ENCODE results near the gene MST1R.
"Not testable (repeated sequence)": the region's sequence is repeated elsewhere in the genome, so short reads cannot be mapped to it uniquely, and the experiment has no call there.

MST1R gene

DNA sequence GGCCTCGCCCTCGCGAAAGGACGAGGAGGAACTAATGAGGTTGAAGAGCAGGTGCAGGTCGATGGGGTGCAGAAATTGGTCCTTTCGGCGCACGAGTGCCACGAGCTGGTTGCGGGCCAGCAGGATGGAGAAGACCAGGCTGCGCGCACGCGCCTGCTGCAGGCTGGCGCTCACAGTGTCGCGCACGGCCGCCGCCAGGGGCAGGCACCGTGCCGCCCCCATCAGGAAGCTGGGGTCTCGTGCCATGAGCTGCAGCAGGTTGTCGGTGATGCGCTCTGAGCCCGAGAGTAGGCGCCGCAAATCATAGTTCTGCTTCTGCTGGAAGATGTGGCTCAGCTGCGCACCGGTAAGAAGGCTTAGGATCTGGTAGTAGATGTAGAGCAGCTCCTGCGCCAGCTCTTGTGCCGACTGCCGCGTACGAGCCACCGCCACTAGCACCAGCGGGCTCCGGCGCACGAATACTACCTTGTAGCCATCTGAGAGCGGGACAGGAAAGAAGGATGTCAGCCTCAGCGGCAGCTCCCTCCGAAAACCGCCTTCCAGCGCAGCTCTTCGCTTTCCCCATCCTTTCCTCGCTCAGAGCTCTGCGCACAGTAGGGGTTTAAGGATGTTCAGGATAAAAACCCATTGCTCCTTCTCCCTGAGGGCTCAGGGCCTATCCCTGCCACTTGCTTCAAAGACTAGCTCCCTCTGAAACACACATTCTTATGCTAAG lies 6.9 kb upstream of the MST1R start:
- DNase-seq: no peak

DNA sequence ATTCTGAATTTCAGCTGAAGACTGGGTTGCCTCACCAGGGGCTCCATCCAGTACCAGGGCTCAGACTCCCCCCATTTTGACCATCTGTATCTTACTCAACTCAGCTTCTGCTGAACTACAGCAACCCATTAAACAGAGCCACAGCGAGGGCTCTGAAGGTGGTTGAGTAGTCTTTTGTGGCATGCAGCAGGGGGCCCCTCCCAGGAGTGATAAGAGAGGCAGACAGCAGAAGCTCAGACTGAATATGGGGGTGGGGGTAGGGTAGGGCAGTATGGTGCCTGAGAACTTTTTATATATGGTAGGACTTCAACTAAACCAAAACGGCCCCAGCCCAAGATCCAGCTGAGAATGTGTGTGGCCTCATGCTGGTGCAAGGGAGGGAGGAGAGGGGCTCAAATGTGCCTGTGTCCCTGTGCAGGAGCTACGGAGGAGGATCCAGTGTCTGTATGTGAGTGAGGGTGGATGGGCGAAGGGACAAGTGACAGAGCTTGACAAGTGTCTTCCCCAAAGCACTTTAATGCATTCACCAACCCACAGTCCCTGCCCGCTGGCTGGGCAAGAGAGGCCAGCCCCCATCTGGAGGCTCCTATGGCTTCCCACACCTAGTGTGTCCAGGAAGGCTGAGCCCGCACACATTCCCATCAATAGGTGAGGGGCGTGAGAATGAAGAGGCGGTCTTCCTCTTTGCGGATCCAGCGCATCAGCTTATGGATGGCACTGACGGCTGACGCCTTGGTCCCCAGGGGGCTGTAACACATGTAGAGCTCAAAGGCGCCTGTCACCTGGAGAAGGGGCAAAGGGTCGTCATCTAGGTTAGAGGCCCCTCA lies 4.9 kb upstream of the MST1R start:
- DNase-seq: no peak

DNA sequence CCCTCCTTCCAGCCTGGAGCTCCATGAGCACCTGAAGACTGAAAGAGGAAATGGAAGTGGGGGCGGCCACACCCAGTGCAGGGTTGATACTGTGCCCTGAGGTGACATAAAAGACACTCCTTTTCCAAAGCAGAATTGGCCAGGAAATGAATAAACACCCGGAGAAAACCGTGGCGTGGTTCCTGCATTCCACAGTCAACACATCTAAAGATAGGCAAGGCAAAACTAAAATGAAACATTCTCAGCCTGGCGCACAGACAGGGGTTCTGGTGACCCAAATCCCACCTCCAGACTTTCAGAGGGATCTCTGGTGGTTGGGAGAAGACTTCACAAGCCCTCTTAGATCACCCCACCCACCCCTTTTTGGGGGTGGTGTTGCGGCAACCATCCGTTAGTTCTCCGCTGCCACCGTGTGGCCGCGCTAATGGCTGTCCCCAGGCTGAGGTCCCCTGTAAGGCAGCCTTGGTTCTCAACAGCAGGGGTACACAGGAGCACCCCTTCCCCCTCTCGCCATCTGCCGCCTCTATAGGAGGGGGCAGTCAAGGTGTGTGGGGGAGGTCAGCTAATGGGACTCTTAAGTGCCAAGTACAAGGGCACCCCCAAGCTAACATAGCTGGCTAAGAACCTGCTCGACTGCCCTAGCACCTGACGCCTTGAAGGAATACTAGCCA lies 2.5 kb upstream of the MST1R start:
- no peak for DNase-seq

DNA sequence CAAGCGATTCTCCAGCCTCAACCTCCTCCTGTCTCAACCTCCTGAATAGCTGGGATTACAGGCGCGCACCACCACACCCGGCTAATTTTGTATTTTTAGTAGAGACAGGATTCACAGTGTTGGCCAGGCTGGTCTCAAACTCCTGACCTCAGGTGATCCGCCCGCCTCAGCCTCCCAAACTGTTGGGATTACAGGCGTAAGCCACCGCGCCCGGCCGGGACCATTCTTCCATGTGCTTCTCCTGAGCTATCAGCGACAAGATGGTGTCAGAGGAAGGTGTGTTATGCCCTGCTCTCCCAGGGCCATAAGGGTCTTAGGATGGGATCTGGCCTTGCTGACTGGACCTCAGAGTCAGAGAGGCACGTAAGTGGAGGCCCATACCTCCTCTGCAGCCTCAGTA lies 775 bp upstream of the MST1R start:
- DNase-seq: not testable (repeated sequence)

DNA sequence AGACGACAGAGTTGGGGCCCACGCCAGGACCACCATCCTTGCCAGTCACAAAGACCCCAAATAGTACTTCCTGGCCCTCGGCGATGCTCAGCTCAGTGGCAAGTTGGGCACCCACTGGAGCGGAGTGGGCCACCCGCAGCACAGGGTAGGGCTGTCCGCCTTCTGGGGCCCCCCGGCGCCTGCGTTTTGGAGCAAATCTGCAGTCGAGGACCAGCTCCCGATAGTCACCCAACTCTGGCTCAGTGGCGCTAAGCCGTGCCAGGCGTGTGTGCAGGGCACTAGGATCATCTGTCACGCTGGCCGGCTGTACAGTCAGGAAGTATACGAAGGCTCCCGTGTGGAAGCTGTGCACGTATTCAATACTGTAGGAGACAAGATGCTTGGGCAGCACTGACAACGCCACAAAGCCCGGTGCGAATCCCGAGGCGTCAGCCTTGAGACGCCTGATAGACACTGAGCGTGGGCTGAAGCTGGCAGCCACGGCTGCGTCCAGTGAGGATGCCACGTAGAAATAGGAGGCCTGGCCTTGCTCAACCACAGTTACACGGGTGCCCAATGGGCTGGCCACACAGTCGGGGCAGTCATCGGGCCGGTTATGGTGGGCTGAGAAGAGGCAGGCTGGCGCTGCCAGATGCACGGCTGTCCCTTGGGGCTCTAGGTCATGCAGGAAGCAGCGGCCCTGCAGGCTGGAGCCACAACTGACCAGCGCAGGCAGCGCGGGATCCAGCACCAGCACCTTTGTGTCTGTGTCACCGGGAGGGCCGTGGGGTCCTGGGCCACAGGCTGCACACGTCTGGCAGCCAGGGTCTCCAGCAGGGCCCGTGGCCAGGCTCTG lies 945 bp downstream of the MST1R start:
- no peak for DNase-seq

DNA sequence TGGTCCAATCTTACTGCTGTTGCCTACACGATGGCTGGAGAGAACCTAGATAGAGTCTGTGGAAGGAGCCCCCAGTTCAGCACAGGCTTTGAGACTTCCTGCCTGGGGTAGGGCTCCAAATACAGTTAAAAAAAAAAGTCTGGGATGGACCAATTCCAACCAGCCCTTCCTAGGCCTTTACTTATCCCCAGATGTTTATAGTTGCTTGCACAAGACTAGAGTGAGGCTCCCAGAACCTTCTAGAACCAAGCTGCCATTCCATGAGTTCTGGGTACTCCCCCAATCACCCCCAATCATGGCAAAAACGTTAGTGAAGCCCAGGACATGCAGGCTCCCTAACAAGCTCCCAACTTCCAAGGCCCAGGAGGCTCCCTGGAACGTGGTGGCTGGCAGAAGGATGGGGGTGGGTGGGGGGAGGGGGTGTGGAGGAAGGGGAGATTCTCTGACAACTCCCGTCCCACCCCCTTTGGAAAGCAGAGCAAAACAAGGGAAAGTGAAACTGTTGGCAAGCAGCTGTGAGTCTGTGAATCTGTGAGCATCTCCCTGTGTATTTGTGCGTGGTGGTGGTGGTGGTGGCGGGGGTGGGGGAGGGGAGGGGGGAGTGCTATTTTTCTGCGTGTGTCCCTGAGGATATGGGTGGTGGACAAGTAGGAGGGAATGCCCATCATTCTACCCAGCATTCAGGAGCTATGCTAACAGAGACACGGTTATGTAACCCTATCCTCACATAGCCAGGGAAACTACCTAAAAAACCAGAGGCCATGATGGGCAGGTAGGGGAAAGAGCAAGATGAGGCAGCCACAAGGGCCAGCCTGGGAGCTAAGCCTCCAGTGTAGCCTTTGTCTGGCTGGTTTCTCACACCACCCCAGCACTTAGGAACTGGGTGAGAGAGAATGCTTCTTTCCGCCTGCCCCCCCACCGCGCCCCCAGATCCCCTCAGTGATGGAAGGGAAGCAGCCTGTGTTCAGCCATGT lies 2.0 kb downstream of the MST1R start:
- DNase-seq: no peak

DNA sequence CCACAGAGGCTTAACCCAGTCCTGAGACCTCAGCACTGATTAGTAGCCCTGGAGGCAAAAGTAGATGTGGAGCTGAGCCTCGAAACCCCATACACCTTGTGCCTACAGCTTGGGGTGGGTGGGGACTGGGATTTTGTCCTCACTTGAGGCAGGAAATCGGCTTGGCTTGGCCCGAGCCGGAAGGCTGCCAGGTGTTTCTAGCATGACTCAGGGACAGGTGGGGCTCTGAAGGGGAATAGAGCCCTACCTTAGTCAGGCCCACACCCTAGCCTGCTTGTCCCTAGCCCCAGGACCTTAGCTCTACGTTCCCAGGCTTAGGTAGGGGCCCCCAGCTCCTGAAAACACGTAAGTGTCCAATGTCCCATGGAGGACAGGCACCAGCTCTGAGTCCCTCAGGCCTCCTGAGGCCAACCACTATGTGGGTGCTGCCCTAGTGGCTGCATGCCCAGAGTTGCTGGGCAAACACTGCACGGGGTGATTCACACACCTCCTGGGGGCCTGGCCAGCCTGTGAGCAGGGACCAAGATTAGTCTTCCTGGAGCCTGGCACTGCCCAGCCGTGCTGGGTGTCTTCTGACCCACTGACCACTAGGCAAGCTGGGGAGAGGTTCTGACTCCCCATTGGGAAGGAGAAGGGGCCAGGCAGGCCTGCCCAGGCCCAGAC lies 3.1 kb downstream of the MST1R start:
- DNase-seq: no peak

DNA sequence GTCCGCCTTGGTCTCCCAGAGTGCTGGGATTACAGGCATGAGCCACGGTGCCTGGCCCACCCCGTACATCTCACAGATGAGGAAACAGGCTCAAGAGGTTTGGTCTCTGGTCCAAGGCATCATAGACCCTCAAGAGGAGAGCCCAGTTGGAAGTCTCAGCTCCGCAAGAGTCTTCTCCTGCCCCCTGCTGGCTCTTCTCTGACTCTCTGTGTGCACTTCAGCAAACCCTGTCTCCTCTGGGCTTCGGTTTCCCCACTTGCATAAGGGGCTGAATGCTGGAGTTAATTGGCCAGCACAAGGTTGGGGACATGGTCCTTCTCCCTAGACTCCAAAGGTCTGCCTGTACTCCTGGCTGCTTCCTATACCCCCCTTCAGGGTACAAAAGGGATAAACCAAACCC lies 3.9 kb downstream of the MST1R start:
- no peak for DNase-seq

DNA sequence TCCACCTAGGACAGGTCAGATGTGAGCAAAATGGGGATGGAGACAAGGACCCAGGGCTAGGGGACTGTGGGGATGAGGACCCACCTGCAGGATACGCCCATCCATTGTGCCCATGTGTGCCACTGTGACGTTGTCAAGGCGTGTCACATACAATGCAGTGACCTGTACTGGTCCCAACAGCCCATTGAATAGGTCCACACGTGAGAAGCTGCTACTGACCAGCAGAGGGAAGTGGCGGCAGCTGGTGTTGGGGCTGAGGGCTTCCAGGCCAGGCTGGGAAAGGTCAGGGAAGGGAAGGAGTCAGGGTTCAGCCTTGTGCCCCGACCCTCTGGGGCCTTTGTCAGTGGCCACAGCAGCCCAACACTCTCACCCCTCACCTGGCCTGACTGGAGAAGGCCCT lies 4.7 kb downstream of the MST1R start:
- no peak for DNase-seq

DNA sequence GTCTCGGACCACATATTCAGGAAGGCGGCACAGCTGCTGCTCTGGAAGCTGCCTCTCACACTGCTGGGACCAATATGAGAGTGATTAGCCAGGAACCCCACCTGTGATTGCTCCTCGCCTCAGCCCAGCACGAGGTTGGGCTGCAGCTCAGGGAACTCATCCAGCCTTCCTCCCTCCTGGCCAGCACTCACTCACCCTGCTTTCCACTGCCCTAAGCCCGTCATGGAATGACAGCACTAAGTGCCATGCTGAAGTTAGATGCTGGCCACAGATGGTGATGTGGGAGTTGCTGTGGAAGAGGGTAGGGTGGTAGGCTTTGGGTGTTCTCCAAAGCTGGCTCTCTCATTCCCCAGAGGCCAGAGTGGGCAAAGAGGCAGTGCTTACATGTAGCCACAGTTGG lies 7.3 kb downstream of the MST1R start:
- no peak for DNase-seq

DNA sequence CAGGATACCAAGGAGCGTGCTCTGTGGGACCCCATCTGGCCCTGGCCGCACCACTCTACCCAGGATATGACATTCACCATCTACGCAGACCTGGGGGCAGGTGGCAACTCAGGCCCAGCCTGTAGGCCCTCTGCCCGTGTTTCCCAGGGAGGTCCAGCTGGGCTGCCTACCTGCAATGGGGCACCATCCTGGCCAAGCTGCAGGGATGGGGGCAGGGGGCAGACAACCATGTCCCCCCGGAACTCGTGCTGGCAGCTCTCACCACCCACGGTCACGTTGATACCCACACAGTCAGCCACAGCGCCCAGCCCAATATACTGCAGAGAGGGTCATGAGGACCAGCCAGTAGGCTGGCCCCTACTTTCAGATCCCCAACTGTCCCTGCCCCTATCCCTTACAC lies 7.9 kb downstream of the MST1R start:
- DNase-seq: no peak

DNA sequence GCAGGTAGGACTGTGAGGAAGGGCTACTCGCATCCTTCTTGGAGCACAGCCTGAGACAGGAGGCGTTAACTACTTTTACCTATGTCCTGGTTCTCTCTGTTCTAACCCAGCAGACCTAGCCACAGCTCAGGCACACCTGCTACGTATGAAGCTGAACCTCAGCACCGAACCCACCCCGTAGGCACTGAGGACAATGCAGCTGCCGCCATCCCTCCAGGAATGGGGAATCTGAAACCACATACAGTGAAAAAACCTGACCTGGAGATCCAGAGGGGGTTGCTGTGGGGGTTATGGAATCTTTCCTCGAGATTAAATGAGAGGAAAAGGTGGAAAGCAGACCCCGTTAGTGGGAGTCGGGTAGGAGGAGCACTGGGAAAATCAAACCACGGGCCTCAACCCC lies 14.4 kb downstream of the MST1R start:
- DNase-seq: no peak

DNA sequence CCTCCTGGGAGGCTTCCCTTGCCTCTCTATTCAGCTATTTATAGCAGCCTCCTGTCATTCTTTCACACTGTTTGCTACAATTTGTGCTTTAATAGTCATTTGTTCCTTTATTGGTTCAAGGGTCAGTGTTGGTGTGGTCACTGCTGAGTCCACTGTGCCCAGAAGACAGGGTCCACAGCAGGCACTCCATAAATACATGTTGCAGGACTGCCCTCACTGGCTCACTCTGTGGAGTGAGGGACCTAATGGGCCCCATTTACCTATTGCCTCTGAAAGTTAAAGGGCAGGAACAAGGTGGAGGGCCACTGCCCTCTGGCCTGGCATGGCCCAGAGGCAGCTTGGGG lies 16.8 kb downstream of the MST1R start:
- no peak for DNase-seq

DNA sequence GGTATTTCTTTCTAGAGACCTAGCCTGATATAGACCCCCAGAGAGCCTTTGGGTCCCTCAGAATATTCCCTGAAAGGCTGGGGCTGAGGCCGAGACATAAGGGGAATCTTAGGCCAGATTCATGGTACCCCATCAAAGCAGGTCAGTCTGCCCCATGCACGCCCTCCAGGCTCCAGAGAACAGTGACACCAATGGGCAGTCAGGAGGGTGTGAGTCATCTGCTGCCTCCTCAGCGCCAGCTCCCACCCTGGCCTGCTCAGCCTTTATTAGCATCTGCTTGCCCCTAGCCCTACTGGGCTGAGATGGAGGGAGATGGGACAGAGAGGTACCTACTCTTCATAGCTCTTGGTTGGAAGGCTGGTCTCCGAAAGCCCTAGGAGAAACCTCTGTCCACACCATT lies 19.7 kb downstream of the MST1R start:
- DNase-seq: no peak

DNA sequence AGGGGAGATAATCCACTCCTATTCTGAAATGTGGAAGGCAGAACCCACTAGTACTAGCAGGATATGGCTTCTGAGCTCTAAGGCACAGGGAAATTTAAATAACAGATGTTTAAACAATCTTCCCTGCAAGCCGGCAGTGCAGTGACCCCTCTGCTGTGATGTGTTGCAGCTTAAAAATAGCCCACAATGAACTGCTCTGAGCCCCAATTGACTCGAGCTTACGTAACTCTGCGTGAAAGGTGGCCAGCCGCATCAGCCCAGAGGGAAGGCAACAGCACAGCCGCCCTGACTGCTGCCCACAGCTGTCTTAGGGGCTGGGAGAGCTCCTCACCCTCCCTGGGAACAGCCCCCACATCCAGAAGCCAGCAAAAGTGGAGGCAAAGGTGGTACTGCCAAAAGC lies 21.5 kb downstream of the MST1R start:
- DNase-seq: no peak

DNA sequence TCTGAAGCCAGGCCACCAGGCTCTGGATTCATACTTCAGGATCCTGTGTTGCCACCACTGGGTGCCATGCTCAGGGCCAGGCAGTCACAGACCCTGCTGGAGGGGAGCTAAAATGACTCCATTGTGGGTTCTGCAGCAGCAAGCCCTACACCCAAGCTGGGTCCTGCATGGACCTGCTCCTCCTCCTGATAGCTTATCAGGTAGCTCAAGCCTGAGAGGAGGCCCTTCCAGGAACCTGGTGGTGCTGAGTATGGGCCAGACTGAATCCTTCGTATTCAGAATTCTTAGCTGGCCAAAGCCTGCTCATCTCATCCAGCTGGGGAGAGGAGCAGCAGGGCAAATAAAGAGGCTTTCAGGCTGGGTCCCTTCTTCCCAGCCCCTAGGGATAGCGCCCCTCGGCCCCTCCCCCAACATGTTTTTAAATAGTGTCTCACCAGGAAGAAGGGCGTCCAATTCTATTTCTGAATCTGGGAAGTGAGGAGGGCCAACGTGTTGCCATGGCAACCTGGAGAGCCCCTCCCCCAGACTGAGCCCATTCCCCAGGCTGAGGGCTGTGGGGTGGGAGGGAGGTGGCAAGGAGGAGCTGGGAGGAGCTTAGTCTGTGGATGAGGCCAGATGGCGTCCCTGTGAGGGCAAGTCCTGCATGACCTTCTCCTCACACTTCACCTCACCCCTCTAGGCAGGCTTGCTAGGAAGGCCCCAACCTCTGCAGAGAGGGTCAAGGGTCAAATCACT lies 22.9 kb downstream of the MST1R start:
- DNase-seq: no peak

DNA sequence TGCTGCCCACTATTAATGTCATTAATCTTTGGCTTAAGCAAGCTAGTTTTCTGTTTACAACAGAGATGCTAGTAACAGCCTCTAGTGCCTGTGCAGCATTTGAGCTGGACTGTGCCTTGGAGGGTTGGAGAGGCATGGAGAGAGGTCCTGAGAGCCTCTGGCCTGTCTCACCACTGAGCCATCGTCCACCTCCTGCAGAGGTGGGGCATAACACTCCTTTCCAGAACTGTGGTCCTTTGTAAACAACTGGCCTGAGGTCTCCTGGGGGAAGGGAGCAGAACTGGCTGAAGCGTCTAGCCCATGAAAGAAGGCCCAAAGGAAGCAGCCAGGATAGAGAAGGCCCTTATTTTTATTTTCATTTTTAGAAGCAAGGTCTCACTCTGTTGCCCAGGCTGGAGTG lies 24.0 kb downstream of the MST1R start:
- no peak for DNase-seq

DNA sequence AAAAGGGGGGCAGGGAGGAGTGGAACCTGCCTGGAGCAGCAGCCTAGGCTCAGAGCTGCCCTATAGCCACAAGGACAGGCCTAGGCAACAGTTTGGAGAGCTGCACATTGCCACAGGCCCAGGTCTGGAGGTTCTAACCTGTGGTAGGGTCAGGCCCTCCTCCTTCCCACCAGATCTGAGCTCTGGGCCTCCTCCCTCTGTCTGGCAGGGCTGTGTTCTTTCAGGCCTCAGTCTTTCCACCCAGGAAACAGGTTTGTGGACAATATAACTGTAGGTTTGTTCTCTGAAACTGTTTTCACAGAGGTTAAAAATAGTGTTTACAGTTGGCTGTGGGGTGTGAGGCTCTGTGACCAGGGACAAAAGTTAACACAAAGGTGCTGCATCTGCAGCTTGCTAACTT lies 25.0 kb downstream of the MST1R start:
- DNase-seq: no peak

DNA sequence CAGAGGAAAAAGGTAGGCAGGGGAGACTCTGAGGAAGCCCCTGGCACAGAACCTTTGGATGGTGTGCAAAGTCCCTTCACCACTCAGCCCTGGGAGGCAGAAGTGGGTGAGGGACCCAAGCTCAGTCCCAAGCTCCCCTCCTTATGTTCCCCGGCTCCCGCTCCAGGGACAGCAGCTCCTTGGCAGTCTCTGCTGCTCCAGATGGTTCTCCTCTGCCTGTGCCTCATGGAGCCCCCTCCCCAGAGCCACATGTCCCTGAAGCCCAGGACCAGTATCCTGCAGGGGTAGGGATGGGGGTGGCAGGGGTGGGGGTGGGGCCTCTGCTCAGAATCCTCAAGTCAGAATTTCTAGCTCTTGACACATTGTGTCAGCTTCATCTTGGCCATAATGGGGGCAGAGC lies 26.0 kb downstream of the MST1R start:
- DNase-seq: no peak

DNA sequence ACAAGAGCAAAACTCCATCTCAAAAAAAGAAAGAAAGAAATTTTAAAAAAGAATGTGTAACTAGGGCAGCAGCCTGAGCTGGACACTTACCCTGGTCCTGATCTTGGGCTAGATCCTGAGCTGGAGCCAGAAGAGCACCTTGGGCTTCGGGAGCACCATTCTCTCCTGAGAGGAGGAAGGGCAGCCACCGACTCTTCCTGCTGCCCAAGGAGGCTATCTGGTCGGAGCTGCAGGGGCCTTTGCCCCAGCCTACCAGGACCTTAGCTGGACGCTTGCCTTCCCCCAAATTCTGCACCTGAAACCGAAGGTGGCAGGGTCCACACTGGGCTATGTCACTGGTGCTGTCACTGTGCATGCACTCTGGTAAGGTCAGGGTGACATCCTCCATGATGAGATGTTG lies 27.1 kb downstream of the MST1R start:
- no peak for DNase-seq

DNA sequence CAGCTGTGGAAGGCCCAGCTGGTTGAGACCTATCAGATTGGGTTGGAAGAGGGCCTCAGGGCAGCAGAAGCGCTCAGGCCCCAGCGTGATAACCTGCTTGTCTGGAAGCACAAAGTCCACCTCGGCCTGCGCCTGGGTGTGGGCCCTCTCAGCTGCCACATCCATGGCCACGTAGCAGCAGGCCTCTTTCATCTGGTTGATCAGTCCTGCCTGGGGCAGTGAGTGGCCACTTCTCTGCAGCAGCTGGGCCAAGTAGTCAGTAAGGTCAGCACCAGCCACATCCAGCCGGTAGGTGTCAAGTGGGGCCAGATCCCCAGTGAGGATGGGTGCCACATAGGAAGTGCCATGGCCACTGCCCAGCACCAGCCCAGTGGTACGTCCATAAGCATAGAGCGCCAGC lies 30.1 kb downstream of the MST1R start:
- DNase-seq: no peak

All from NCI-H1417 treated with DMSO at 0.1 percent for 48 hours (cell line).